ENCODE measurements around the gene PGLYRP2. TPM values are rescaled to one million over a fixed set of nuclear protein-coding genes. Genes with fewer than 3 reads are reported as not detected.

Gene PGLYRP2
- total RNA-seq, 4 donors from 2014 or later, result not detected

- no peak overlapping the region for H3K27ac ChIP-seq
- WGBS, 2 donors, result 19 to 29% methylated on average over 52 of the region's 54 CpGs
- no peak for TF ChIP-seq POLR2A (IDR thresholded peaks at IDR 0.05)
- no peak for TF ChIP-seq CTCF (IDR thresholded peaks at IDR 0.05)
- peaks cover 0 to 58% of the 10 kb centered on the region in 2 donors for H3K27me3 ChIP-seq
- H3K4me3 ChIP-seq, result no peak overlapping the region
- peaks cover 0 to 26% (median 8%) of the 10 kb centered on the region in 4 donors for H3K4me1 ChIP-seq
- no peak for DNase-seq (ENCODE audit: low spot score in 2 of 2)
- no peaks in the 10 kb centered on the region for H3K36me3 ChIP-seq
- no peaks in the 10 kb centered on the region for H3K9me3 ChIP-seq
Observed at GRCh38 chr19:15457701-15458484, 21.4 kb downstream of the PGLYRP2 start.

DNA sequence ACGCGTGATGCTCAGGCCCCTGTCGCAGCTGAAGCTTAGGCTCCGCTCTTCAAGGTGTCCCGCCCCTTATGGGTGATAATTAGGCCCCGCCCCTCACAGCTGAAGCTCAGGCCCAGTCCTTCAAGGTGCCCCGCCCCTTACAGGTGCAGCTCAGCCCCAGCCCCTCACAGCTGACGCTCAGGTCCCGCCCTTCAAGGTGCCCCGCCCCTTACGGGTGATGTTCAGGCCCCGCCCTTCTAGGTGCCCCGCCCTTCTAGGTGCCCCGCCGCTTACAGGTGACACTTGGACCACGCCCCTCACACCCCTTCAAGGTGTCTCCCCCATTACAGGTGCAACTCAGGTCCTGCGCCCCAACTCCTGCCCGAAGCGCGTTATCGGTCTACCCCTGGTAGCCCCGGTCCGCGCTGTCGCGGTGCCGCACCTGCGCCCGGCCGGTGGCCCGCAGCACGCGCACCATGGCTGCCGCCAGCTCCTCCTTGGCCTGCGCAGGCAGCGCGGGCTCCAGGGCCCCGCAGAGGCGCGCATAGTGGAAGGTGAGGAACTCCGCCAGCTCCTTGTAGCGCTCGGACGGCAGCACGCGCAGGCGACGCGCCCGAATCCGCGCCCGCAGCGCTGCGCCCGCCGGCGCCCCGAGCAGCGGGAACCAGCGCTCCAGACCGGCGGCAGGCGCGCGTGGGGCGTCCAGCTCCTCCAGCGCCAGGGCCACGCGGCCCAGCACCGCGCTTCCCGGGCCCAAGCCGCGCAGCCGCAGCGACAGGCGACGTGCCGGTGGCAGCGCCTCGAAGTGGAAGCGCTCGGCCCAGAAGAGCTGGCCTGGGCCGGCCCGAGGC lies 22.2 kb downstream of the PGLYRP2 start:
- no peaks in the 10 kb centered on the region for H3K9me3 ChIP-seq
- WGBS, 2 donors, result 22 to 33% methylated on average over 36 to 46 of the region's 86 CpGs
- DNase-seq (ENCODE audit: low spot score in 2 of 2), result no peak
- no peak for TF ChIP-seq CTCF (IDR thresholded peaks at IDR 0.05)
- TF ChIP-seq EP300 (IDR thresholded peaks at IDR 0.05), result no peak
- TF ChIP-seq POLR2A (IDR thresholded peaks at IDR 0.05), result no peak
- peaks cover 0 to 58% of the 10 kb centered on the region in 2 donors for H3K27me3 ChIP-seq
- H3K36me3 ChIP-seq, result no peaks in the 10 kb centered on the region
- no peak overlapping the region for H3K4me3 ChIP-seq
- H3K4me1 ChIP-seq, result peaks cover 0 to 34% (median 11%) of the 10 kb centered on the region in 4 donors
- H3K27ac ChIP-seq, result no peak overlapping the region

DNA sequence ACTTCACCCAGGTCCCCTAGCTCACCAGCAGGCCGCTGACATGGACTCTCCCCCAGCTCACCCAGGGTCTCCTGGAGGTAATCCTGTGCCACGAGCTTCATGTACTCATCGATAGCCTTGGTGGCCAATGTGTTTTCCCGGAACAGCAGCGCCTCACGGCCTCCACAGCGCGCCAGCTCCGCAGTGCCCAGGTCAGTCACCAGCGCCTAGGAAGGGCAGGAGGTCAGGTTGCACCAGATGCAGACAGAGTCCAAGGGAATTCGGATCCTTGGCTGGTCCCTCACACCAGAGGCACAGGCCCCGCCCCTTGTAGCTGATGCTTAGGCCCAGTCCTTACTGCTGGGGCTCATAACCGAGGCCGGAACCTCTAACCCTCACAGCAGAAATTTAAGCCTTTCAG lies 22.9 kb downstream of the PGLYRP2 start:
- Histone ChIP-seq H3K4me1 (peaks cover 0 to 38% (median 11%) of the 10 kb centered on the region in 4 donors), H3K9me3 (no peaks in the 10 kb centered on the region), H3K27ac (no peak overlapping the region), H3K36me3 (no peaks in the 10 kb centered on the region), H3K4me3 (no peak overlapping the region), H3K27me3 (peaks cover 0 to 58% of the 10 kb centered on the region in 2 donors)
- no peak for DNase-seq (ENCODE audit: low spot score in 2 of 2)
- TF ChIP-seq POLR2A (IDR thresholded peaks at IDR 0.05), result no peak
- no peak for TF ChIP-seq EP300 (IDR thresholded peaks at IDR 0.05)
- TF ChIP-seq CTCF (IDR thresholded peaks at IDR 0.05), result no peak
- 19 to 35% methylated on average over 14 of the region's 14 CpGs for WGBS, 2 donors

- Histone ChIP-seq H3K4me3 (no peak overlapping the region), H3K36me3 (no peaks in the 10 kb centered on the region), H3K9me3 (no peaks in the 10 kb centered on the region), H3K4me1 (peaks cover 0 to 38% (median 11%) of the 10 kb centered on the region in 4 donors), H3K27ac (no peak overlapping the region), H3K27me3 (peaks cover 0 to 58% of the 10 kb centered on the region in 2 donors)
- 85 to 89% methylated on average over 9 of the region's 9 CpGs for WGBS, 2 donors
- no peak for TF ChIP-seq CTCF (IDR thresholded peaks at IDR 0.05)
- TF ChIP-seq POLR2A (IDR thresholded peaks at IDR 0.05), result no peak
- TF ChIP-seq EP300 (IDR thresholded peaks at IDR 0.05), result no peak
- no peak for DNase-seq (ENCODE audit: low spot score in 2 of 2)
Observed at GRCh38 chr19:15455996-15456395, 23.3 kb downstream of the PGLYRP2 start.
